Spleen (tissue), 11 donors: ENCODE results near the gene ABHD2. TPM values are rescaled to one million over a fixed set of nuclear protein-coding genes. Genes with fewer than 3 reads are reported as not detected.
"Not testable (repeated sequence)": the region's sequence is repeated elsewhere in the genome, so short reads cannot be mapped to it uniquely, and the experiment has no call there.

Experiments used
- DNase-seq: peaks from one replicate; pipeline ENCODE4 v3.0.0-alpha.2; 2020
- H3K27ac ChIP-seq, 8 donors: fragments of 200-600 bp; sonication (generic) in 7 of 8; 1 replicate in 4 of 8; 2 replicates in 4 of 8; pipeline versions ENCODE4 v1.5.0 to v1.8.0; 2016 to 2021; ENCODE audit warnings: inconsistent platforms in 4 of 8, mild to moderate bottlenecking in 4 of 8, moderate library complexity in 1 of 8
- H3K27me3 ChIP-seq, 7 donors: fragments of 200-600 bp; sonication (generic) in 6 of 7; replicated peaks in 1 of 7; 1 replicate in 4 of 7; 2 replicates in 3 of 7; pipeline versions ENCODE4 v1.5.0 to v1.8.0; 2016 to 2021; ENCODE audit warnings: inconsistent platforms in 3 of 7, mild to moderate bottlenecking in 1 of 7
- H3K36me3 ChIP-seq, 6 donors: fragments of 200-600 bp; sonication (generic) in 5 of 6; 1 replicate in 4 of 6; 2 replicates in 2 of 6; pipeline versions ENCODE4 v1.5.0 to v1.8.0; 2016 to 2021; ENCODE audit warnings: inconsistent platforms in 2 of 6
- H3K4me1 ChIP-seq, 6 donors: fragments of 200-600 bp; sonication (generic) in 5 of 6; 1 replicate in 3 of 6; 2 replicates in 3 of 6; pipeline versions ENCODE4 v1.5.0 to v1.8.0; 2016 to 2021; ENCODE audit warnings: inconsistent platforms in 3 of 6
- H3K4me3 ChIP-seq, 8 donors: fragments of 200-600 bp; sonication (generic) in 7 of 8; 1 replicate in 4 of 8; 2 replicates in 4 of 8; pipeline versions ENCODE4 v1.5.0 to v1.8.0; 2016 to 2021; ENCODE audit warnings: inconsistent platforms in 4 of 8, mild to moderate bottlenecking in 4 of 8, moderate library complexity in 2 of 8
- H3K9me3 ChIP-seq, 8 donors: fragments of 200-600 bp; sonication (generic) in 7 of 8; 1 replicate in 4 of 8; 2 replicates in 4 of 8; pipeline versions ENCODE4 v1.5.0 to v1.8.0; 2016 to 2021; ENCODE audit warnings: inconsistent platforms in 4 of 8
- CTCF ChIP-seq, 11 experiments: fragments of 200-600 bp in 7 of 11; fragments of 450-650 bp in 4 of 11; sonication (generic) in 4 of 11; IDR thresholded peaks in 8 of 11; conservative IDR thresholded peaks in 3 of 11; 1 replicate in 7 of 11; 2 replicates in 4 of 11; pipeline versions ENCODE4 v1.4.0 to v1.8.0; 2016 to 2021; ENCODE audit warnings: antibody characterized with exemption in 11 of 11, inconsistent platforms in 4 of 11, mild to moderate bottlenecking in 1 of 11
- POLR2A ChIP-seq, 3 donors: fragments of 450-650 bp; IDR thresholded peaks; one replicate each; pipeline ENCODE4 v1.5.1; 2017; ENCODE audit warnings: antibody characterized with exemption in 3 of 3, mild to moderate bottlenecking in 1 of 3
- POLR2AphosphoS5 ChIP-seq, 3 donors: sonication (generic); formaldehyde crosslinking; IDR thresholded peaks; one replicate each; pipeline ENCODE4 v1.5.1; 2017; ENCODE audit warnings: antibody characterized with exemption in 3 of 3
- WGBS, 5 donors: extraction: QIAGEN DNeasy Blood & Tissue Kit in 3 of 5; methylation state at CpG; one replicate each; pipeline versions ENCODE4 v1.1.5 to v1.1.7; 2013 to 2018; 5-methylcytosine and 5-hydroxymethylcytosine counted together
- intact Hi-C: fragments of 100-400 bp; cut with DNase I; formaldehyde crosslinking; loops from one replicate; pipeline ENCODE4 v1.15.0; 2023; ENCODE audit warnings: low total_unique reads
- polyA plus RNA-seq, 3 donors: library from polyadenylated mRNA; stranded (reverse); fragments of 200-250 nt; gene quantifications; one replicate each; pipeline ENCODE4 v1.2.1, GENCODE V29; 2013
- total RNA-seq, 7 donors: library from RNA; depleted of rRNA in 3 of 7; stranded (reverse); fragments of >200 nt in 3 of 7; fragmentation: NEBNext Ultra II Directional in 4 of 7; extraction: Animal tissue kit (Norgen Biotek cat#: 25700) in 4 of 7; gene quantifications; one replicate each; pipeline versions ENCODE4 v1.1.0 to v1.2.1, GENCODE V29; 2016 to 2021
- donor health status: healthy with polysubstance abuse.
- donor health status: DM: no; HTN: no; CAD: no; lungs with moderate emphysema.
- donor health status: DM: no; HTN: no; CAD: no.
- donor health status: Bipolar disorder and iron deficiency.
- donor health status: healthy.
- donor health status: DM: no; HTN: no; CAD: no.
- donor health status: DM: yes; HTN: yes; CAD: no.

Gene ABHD2
- total and polyA plus RNA-seq, 10 donors: 2.1 to 158 (median 106) TPM

- H3K9me3 ChIP-seq: no peaks in the 10 kb centered on the region
- no peak overlapping the region for H3K4me3 ChIP-seq
- intact Hi-C loops: no loop called here
- H3K27me3 ChIP-seq: no peaks in the 10 kb centered on the region
- H3K27ac ChIP-seq: peak overlapping the region in 2 of 8 donors; percentile 71 to 73
- peaks cover 0 to 62% (median 41%) of the 10 kb centered on the region in 6 donors for H3K4me1 ChIP-seq
- DNase-seq: no peak
- no peak for TF ChIP-seq POLR2AphosphoS5 (IDR thresholded peaks at IDR 0.05)
- no peak for TF ChIP-seq CTCF (IDR thresholded peaks at IDR 0.05 in 8 of 11, conservative IDR thresholded peaks at IDR 0.05 in 3 of 11)
- TF ChIP-seq POLR2A (IDR thresholded peaks at IDR 0.05): no peak
- WGBS, 5 donors: 77 to 86% (median 85%) methylated on average over 7 of the region's 7 CpGs
- peaks cover 0 to 79% (median 51%) of the 10 kb centered on the region in 6 donors for H3K36me3 ChIP-seq
Observed at GRCh38 chr15:89116404-89116803, 28.1 kb downstream of the ABHD2 start.

- H3K27ac ChIP-seq: peak overlapping the region in 6 of 8 donors; percentile 43 to 73 (median 62)
- WGBS, 5 donors: 74 to 94% (median 83%) methylated on average over 3 of the region's 3 CpGs
- intact Hi-C loops: no loop called here
- H3K9me3 ChIP-seq: no peaks in the 10 kb centered on the region
- TF ChIP-seq CTCF (IDR thresholded peaks at IDR 0.05 in 8 of 11, conservative IDR thresholded peaks at IDR 0.05 in 3 of 11) (no peak), POLR2A (IDR thresholded peaks at IDR 0.05) (no peak), POLR2AphosphoS5 (IDR thresholded peaks at IDR 0.05) (no peak)
- peaks cover 0 to 92% (median 65%) of the 10 kb centered on the region in 6 donors for H3K36me3 ChIP-seq
- DNase-seq: no peak
- no peaks in the 10 kb centered on the region for H3K27me3 ChIP-seq
- no peak overlapping the region for H3K4me3 ChIP-seq
- peaks cover 0 to 48% (median 29%) of the 10 kb centered on the region in 6 donors for H3K4me1 ChIP-seq
Observed at GRCh38 chr15:89117790-89118189, 29.5 kb downstream of the ABHD2 start.

DNA sequence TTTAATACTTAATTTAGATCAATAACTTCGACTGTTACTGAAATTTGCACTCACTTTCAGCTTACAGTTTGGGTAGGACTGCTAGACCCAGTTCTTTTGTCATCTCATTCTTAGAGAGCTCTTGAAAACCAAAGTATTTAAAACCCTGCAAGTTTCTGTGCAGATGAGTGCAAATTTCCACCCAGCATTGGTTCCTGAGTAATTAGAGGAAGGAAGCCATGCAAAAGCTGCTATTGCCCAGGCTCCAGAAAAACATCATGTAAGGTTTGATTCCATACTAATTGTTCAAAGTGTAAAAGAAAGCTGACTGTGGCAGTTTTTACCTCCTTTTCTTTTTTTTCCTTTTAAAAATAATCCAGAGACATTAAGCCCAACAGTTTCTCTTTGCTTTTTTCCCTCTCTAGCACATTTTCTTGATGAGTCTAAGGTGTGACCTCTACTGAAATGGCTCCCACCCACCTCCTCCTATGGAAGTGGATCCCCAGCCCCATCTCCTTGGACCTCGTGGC is 30.3 kb downstream of the ABHD2 start:
- DNase-seq: no peak
- peaks cover 0 to 98% (median 69%) of the 10 kb centered on the region in 6 donors for H3K36me3 ChIP-seq
- 54 to 71% (median 66%) methylated on average over 2 of the region's 2 CpGs for WGBS, 5 donors
- TF ChIP-seq CTCF (IDR thresholded peaks at IDR 0.05 in 8 of 11, conservative IDR thresholded peaks at IDR 0.05 in 3 of 11) (no peak), POLR2A (IDR thresholded peaks at IDR 0.05) (no peak), POLR2AphosphoS5 (IDR thresholded peaks at IDR 0.05) (no peak)
- peak overlapping the region in 6 of 8 donors; percentile 43 to 73 (median 62) for H3K27ac ChIP-seq
- no peak overlapping the region for H3K4me3 ChIP-seq
- H3K27me3 ChIP-seq: no peaks in the 10 kb centered on the region
- H3K4me1 ChIP-seq: peaks cover 0 to 42% (median 27%) of the 10 kb centered on the region in 6 donors
- no peaks in the 10 kb centered on the region for H3K9me3 ChIP-seq
- intact Hi-C loops: no loop called here

- H3K4me1 ChIP-seq: peaks cover 0 to 48% (median 28%) of the 10 kb centered on the region in 6 donors
- H3K9me3 ChIP-seq: no peaks in the 10 kb centered on the region
- TF ChIP-seq POLR2A (IDR thresholded peaks at IDR 0.05): no peak
- TF ChIP-seq CTCF (IDR thresholded peaks at IDR 0.05 in 8 of 11, conservative IDR thresholded peaks at IDR 0.05 in 3 of 11): no peak
- no peak for TF ChIP-seq POLR2AphosphoS5 (IDR thresholded peaks at IDR 0.05)
- H3K27ac ChIP-seq: peak overlapping the region in 5 of 8 donors; percentile 6 to 73 (median 71)
- WGBS, 5 donors: 81 to 89% (median 85%) methylated on average over 12 of the region's 12 CpGs
- intact Hi-C loops: no loop called here
- DNase-seq: no peak
- H3K4me3 ChIP-seq: no peak overlapping the region
- H3K36me3 ChIP-seq: peaks cover 0 to 98% (median 64%) of the 10 kb centered on the region in 6 donors
- H3K27me3 ChIP-seq: no peaks in the 10 kb centered on the region
Observed at GRCh38 chr15:89119489-89120478, 31.5 kb downstream of the ABHD2 start.

- H3K27me3 ChIP-seq, H3K9me3 ChIP-seq, DNase-seq, intact Hi-C loops, H3K4me3 ChIP-seq: not testable (repeated sequence)
- Histone ChIP-seq H3K36me3 (peaks cover 0 to 100% (median 66%) of the 10 kb centered on the region in 6 donors), H3K27ac (peak overlapping the region in 1 of 8 donors; percentile 73), H3K4me1 (peaks cover 0 to 46% (median 26%) of the 10 kb centered on the region in 6 donors)
- 84 to 96% (median 89%) methylated on average over 13 of the region's 13 CpGs for WGBS, 5 donors
Observed at GRCh38 chr15:89120479-89121000, 32.3 kb downstream of the ABHD2 start.
